Stimulated activated CD4-positive, alpha-beta T cell treated with anti-CD3 and anti-CD28 coated beads, Interleukin-4, amount 100 ng/mL, for 1 hour (primary cell): Measurements from ENCODE around the gene GABRG2.

ENCODE experiments used
- DNase-seq: peaks from one replicate; pipeline ENCODE4 v3.0.0-alpha.2; 2020

Gene GABRG2

GRCh38 chr5:162196351-162196750, 128.8 kb downstream of the GABRG2 start:
- DNase-seq = no peak

DNA sequence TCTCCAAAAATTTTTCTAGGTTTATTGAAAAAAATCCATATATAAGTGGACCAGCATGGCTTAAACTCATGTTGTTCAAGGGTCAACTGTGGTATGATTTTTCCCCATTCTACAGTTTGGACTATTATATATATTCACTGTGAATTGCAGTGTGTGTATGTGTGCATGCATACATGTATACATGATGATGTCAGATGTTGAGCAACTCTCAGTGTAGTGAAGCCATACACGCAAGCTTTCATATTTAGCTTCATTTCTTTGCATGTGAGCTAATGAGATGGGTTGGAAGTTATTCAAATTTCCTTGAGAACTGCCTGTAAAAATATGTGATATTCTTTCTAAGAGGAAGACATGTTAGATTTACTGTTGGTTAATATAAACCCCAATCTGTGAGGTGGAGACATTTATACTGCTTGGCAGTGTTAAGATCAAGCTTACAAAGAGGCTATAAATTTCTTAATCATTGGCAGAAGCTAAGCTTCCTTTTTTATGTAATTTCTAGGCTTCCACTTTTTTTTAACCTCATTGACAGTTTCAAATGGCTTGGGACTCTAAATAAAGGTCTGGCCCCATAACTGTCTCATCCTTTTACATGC, 134.8 kb downstream of the GABRG2 start:
- no peak for DNase-seq
